Nephron (organoid): ENCODE results near the gene DHX29.

Experiments
- H3K27ac Mint-ChIP-seq, 3 experiments: 2 replicates each; pipeline ENCODE4 v1.8.0; 2020; ENCODE audit warnings: mixed read lengths in 3 of 3, mild to moderate bottlenecking in 2 of 3, moderate library complexity in 1 of 3
- H3K27me3 Mint-ChIP-seq: 2 replicates; pipeline ENCODE4 v1.8.0; 2021; ENCODE audit warnings: low read depth, mild to moderate bottlenecking, moderate library complexity, mixed read lengths
- H3K36me3 Mint-ChIP-seq: 2 replicates; pipeline ENCODE4 v1.8.0; 2020; ENCODE audit warnings: low read depth, mixed read lengths
- H3K4me1 Mint-ChIP-seq: 2 replicates; pipeline ENCODE4 v1.8.0; 2020; ENCODE audit warnings: mixed read lengths
- H3K4me3 Mint-ChIP-seq, 3 experiments: 2 replicates each; pipeline ENCODE4 v1.8.0; 2020; ENCODE audit warnings: mild to moderate bottlenecking in 3 of 3, mixed read lengths in 3 of 3, moderate library complexity in 2 of 3
- H3K9me3 Mint-ChIP-seq: 2 replicates; pipeline ENCODE4 v1.8.0; 2020; ENCODE audit warnings: mixed read lengths
- TF ChIP-seq, protein P1 (sequence below), 3 experiments: fragments of 200-600 bp; sonication (generic); IDR thresholded peaks; one replicate each; pipeline ENCODE4 v1.5.0; 2021; ENCODE audit warnings: antibody characterized with exemption in 3 of 3; ENCODE audit not compliant: unreplicated experiment in 3 of 3

DHX29 gene

DNA sequence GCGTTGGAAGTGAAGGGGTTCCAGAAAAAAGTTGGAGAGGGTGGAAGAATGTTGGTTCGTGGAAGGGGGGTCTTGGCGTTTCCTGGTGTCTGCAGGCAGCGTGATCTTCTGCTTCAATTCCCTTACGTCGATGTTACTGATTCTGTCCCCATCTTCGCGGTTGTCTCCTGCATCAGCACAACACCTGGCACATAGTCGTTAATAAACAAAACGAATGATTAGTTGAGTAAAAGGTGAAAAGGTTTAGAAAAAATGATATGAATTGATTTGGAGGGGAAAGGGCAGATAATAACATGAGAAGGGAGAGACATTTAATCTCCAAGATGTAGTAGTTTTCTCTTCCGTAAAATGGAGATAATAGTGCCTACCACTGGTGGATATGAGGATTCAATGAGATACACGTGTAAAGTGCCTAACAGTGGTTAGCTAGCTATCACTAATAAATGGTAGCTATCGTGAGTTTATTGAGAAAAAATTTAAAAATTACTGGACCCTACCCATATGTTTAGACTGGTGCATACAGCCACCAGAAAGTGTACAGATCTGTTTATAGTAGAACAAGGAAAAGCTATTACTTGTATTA lies 851 bp upstream of the DHX29 start:
- Mint-ChIP-seq H3K4me1 (peaks cover 12% of the 10 kb centered on the region), H3K27me3 (no peaks in the 10 kb centered on the region), H3K36me3 (peaks cover 19% of the 10 kb centered on the region), H3K4me3 (no peak overlapping the region), H3K27ac (no peak overlapping the region), H3K9me3 (no peaks in the 10 kb centered on the region)
- TF ChIP-seq, protein P1, sequence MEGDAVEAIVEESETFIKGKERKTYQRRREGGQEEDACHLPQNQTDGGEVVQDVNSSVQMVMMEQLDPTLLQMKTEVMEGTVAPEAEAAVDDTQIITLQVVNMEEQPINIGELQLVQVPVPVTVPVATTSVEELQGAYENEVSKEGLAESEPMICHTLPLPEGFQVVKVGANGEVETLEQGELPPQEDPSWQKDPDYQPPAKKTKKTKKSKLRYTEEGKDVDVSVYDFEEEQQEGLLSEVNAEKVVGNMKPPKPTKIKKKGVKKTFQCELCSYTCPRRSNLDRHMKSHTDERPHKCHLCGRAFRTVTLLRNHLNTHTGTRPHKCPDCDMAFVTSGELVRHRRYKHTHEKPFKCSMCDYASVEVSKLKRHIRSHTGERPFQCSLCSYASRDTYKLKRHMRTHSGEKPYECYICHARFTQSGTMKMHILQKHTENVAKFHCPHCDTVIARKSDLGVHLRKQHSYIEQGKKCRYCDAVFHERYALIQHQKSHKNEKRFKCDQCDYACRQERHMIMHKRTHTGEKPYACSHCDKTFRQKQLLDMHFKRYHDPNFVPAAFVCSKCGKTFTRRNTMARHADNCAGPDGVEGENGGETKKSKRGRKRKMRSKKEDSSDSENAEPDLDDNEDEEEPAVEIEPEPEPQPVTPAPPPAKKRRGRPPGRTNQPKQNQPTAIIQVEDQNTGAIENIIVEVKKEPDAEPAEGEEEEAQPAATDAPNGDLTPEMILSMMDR (IDR thresholded peaks at IDR 0.05; ENCODE audit: unreplicated experiment in 3 of 3): no peak

DNA sequence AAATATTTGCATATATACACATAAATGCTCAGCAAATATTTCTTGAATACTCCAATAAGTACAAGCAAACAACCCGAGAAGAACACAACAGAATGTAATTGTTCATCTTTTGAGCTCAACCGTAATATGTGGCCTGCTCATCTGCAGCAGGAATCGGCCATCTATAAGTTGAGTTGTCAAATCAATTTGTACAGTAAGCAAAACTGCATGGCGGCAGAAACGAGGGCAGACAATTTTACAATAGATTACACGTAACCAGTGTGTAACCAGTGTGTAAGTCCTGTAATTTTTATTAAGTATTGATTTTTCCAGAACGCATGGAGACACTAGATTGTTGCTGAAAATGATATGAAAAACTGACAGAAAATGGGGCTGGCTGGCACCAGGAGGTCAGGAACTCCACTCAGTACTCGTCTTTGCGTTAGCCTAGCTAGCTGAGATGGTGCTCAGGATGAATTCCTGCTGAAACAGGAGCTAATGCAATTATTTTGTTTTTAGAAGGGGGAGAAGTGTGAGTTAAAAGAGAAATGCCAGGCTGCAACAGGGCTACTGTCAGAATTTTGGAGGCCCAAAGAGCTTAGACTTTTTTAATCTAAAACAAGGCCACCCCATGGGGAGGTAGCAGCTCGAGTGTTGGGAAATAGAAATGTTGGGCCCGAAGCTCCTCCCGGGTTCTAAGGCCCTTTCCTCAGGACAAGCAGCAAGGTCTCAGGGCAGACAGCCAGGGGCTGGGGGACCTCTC lies 682 bp downstream of the DHX29 start:
- H3K4me3 Mint-ChIP-seq: no peak overlapping the region
- H3K36me3 Mint-ChIP-seq: peaks cover 21% of the 10 kb centered on the region
- peaks cover 17% of the 10 kb centered on the region for H3K4me1 Mint-ChIP-seq
- H3K27me3 Mint-ChIP-seq: no peaks in the 10 kb centered on the region
- H3K9me3 Mint-ChIP-seq: no peaks in the 10 kb centered on the region
- TF ChIP-seq, protein P1 (IDR thresholded peaks at IDR 0.05; ENCODE audit: unreplicated experiment in 3 of 3): no peak
- no peak overlapping the region for H3K27ac Mint-ChIP-seq

DNA sequence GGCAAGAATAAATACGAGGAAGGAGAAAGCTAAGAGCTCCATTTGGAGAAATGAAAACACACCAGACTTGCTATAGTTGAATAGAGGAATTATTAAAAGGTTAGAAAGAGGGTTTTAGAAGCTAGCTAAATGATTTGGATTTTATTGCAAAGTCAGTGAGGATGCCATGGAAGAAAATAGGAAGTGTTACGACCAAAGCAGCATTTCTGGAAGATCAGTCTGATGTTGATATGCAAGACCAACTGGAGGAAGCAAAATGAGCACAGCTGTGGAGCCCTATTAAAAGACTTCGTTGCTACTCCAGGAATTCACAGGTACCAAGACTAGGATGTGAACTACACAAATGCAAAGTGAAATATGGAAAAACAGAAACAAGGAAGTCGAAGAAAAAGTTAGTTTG lies 2.1 kb downstream of the DHX29 start:
- TF ChIP-seq, protein P1 (IDR thresholded peaks at IDR 0.05; ENCODE audit: unreplicated experiment in 3 of 3): no peak
- Mint-ChIP-seq H3K27ac (no peak overlapping the region), H3K4me3 (no peak overlapping the region), H3K4me1 (peaks cover 11% of the 10 kb centered on the region), H3K36me3 (peaks cover 22% of the 10 kb centered on the region), H3K9me3 (no peaks in the 10 kb centered on the region), H3K27me3 (no peaks in the 10 kb centered on the region)

DNA sequence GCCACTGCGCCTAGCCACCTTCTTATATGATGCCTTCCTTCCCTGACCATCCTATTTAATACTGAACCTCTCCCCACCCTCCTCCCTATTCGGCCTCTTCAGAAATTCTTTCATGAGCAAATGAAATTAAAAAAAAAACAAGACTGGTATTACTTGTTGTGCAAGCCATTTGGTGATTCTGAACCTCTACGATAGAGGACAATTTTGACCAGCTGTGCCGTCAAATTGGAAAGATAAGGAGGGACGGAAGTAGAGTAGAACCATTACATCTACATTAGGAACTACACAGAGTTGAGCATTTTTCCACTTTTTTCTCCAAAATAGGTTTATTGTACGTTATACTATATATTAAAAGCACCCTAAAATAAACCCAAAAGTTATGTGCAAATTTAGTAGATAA lies 2.9 kb downstream of the DHX29 start:
- H3K9me3 Mint-ChIP-seq: no peaks in the 10 kb centered on the region
- no peaks in the 10 kb centered on the region for H3K27me3 Mint-ChIP-seq
- TF ChIP-seq, protein P1 (IDR thresholded peaks at IDR 0.05; ENCODE audit: unreplicated experiment in 3 of 3): no peak
- H3K4me3 Mint-ChIP-seq: peak overlapping the region in 2 of 3 experiments; percentile 5 to 7
- no peak overlapping the region for H3K27ac Mint-ChIP-seq
- peaks cover 11% of the 10 kb centered on the region for H3K4me1 Mint-ChIP-seq
- peaks cover 25% of the 10 kb centered on the region for H3K36me3 Mint-ChIP-seq

DNA sequence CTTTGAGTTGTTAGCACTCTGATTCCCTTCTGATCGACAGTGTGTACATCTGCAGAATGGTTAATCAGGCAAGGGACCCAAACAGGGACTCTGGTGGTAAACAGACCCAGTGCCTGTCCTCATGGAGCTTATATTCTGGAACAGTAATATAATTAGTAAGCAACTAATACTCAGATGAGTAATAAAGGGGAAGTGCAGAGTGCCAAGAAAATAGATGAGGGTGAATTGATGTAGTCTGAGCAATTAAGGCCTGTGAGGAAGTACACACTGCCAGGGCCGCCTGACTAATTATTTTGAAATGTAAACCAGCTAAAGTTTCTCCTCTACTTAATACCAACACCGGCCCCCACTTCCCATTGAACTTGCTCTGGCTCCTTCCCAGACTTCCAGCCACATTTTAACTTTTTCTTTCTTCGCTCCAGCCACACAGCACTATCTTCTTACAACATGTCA lies 4.2 kb downstream of the DHX29 start:
- no peaks in the 10 kb centered on the region for H3K9me3 Mint-ChIP-seq

More for the DNA sequence above, 4.2 kb downstream of the DHX29 start:
- H3K4me3 Mint-ChIP-seq: peak overlapping the region in 1 of 3 experiments; percentile 1
- H3K4me1 Mint-ChIP-seq: peaks cover 11% of the 10 kb centered on the region
- TF ChIP-seq, protein P1 (IDR thresholded peaks at IDR 0.05; ENCODE audit: unreplicated experiment in 3 of 3): no peak
- H3K27me3 Mint-ChIP-seq: no peaks in the 10 kb centered on the region
- H3K36me3 Mint-ChIP-seq: peaks cover 32% of the 10 kb centered on the region
- peak overlapping the region; percentile 1 to 15 (median 4) for H3K27ac Mint-ChIP-seq
